ENCODE measurements around the gene SEZ6L2.
A peak's percentile ranks its signal among the peaks of the same experiment; 100 is the strongest.
"Not testable (repeated sequence)": the region's sequence is repeated elsewhere in the genome, so short reads cannot be mapped to it uniquely, and the experiment has no call there.

Gene SEZ6L2

GRCh38 chr16:29899516-29900101, at the start of gene SEZ6L2:
TSS of gene SEZ6L2 (minus strand) at chr16:29899550. CDS start at chr16:29899019, 531 bp downstream.
- no peak for DNase-seq

- DNase-seq: no peak
These were observed 48.5 kb upstream of the SEZ6L2 start for GRCh38 chr16:29947897-29948296.

DNA sequence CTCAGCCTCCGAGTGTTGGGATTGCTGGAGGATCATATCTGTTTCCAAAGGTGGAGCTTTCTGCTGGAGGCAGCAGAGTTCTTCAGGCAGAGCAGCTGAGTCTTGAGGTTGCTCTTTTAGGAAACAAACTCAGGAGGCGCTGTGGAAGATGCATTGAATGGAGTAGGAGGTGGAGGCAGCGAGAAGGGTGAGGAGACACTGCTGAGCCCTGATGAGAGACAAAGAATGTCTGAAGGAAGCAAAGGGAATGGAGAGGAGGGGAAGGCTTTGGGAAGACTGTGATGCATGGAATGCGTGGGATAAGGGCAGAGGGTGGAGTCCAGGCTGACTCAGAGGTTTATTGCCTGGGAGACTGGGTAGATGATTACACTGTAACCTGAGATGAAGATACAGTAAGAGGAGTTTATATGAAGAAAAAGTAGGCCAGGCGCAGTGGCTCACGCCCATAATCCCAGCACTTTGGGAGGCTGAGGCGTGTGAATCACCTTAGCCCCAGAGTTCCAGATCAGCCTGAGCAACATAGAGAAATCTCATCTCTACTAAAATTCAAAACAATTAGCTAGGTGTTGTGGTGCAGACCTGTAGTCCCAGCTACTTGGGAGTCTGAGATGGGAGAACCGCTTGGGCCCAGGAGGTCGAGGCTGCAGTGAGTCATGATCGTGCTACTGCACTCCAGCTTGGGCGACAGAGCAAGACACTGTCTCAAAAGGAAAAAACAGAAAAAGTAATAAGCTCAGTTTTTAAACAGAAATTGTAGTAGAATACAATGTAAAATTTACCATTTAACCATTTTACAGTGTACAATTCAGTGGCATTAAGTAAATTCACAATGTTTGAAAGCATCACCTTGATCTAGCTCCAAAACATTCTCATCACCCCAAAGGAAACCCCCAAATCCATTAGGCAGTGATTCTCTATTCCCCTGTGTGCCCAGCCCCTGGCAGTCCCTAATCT, 44.8 kb upstream of the SEZ6L2 start:
- DNase-seq: no peak

DNA sequence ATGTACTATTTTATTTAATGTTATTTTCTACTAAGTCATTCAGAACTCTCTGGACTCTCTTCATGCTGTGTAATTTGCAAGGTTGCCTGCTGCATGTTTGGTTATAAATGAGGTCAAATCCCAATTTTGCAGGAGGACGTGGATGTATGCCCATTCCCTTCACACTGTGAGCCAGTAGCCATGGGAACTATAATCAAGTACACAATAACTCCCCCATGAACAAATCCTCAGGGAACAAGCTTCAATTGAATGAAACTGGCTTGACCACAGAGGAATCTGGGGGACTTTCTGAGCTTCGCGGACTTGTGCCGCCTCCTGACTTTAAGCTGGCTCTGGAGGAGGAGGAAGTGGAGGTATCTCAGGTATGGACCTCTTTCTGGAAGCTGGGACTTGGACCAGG, 41.3 kb upstream of the SEZ6L2 start:
- no peak for DNase-seq

DNA sequence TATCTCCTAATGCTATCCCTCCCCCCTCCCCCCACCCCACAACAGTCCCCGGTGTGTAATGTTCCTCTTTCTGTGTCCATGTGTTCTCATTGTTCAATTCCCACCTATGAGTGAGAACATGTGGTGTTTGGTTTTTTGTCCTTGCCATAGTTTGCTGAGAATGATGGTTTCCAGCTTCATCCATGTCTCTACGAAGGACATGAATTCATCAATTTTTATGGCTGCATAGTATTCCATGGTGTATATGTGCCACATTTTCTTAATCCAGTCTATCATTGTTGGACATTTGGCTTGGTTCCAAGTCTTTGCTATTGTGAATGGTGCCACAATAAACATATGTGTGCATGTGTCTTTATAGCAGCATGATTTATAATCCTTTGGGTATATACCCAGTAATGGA, 32.4 kb upstream of the SEZ6L2 start:
- not testable (repeated sequence) for DNase-seq

DNA sequence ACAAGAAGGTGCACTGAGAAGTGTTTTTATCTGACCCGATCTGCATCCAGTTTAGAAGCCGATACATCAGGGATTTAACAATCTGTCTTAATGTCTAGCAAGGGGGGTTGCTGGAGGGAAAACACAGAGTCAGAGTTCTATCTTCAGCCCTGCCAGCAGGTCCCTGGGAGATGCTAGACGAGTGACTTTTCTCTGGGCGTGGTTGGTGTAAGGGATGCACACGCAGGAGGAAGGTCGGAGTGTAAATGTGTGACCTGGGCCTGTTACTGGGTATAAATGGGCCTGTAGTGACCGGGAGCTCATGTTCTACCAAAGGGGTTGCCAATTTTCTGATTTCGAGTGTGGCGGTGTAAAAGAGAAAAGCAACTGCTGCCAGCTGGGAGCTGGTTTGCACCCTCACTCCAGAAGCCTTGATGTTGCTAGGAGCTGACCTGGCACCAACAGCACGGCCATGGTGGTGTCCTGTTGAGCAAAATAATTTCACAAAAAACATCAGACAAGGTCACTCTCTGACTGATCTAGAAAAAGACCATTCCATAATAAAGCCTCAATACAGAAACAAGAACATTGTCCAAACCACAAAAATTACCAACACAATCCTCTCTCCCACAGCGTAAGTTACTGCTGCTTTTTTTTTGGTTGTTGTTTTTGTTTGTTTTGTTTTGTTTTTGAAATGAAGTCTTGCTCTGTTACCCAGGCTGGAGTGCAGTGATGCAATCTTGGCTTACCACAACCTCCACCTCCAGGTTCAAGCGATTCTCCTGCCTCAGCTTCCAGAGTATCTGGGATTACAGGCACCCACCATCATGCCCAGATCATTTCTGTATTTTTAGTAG, 27.9 kb upstream of the SEZ6L2 start:
- no peak for DNase-seq

- DNase-seq: no peak
These were observed 27.3 kb upstream of the SEZ6L2 start for GRCh38 chr16:29926711-29927052.

DNA sequence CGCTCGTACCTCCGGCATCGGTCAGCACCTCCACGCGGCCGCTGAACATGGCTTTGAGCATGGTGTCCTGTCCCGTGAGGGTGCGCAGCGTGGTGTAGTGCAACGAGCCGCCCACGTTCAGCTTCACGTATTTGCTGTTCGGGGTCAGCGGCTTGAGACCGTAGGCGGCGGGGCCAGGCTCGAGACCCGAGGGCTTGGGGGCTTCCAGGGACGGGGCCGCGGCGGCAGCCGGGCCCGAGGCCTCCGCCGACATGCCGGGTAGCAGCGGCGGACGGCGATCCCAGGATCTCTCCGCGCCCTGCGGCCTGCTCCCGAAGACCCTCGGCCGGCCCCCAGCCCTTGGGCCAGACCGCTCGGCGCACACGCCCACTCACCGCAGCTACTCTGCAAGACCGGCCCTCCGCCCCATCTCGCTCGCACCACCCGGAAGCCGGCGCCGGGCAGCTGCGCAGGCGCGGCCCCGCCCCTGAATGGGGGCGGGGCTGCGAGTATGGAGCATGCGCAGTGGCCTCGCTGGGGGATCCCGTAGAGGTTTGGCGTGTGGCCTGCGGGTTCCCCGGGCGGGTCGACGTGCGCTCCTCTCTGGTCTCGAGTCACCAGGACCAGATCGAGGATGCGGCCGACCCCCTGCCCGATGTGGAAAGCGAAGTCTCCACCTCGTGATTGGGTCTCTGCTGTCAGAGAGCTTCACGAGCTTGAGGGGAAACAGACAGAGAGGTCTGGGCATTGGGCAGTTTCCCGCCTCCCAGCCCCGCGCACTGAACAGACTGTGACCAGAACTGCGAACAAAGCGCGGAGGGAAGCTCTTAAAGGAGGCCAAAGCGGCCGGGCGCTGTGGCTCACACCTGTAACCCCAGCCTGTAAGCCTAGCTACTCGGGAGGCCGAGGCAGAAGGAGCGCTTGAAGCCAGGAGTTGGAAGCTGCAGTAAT, 26.7 kb upstream of the SEZ6L2 start, which contains the start of gene KCTD13:
TSS of gene KCTD13 (minus strand) at position 446 of the 930 bp plus-strand sequence. CDS start at position 253, 193 bp downstream.
- DNase-seq: peak; percentile 94

GRCh38 chr16:29925105-29925756, 25.9 kb upstream of the SEZ6L2 start:
- DNase-seq: no peak

- DNase-seq: no peak
These were observed 23.7 kb upstream of the SEZ6L2 start for GRCh38 chr16:29922986-29923501.

GRCh38 chr16:29922326-29922725, 23.0 kb upstream of the SEZ6L2 start:
- DNase-seq: no peak

DNA sequence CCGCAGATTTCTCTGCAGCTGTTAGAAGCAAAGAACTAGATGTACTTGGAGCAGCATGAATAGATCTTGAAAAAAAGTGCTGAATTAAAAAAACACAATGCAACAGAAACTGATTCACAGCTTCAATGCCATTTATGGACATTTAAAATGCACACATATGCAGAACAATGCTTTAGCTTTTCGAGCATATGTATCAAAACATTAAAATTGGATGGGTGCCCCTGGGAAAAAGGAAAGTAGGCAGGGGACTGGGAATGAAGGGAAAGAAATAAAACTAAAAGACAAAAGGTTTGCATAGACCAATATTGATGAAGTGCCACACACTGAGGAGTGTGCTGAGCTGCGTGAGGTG, 21.7 kb upstream of the SEZ6L2 start:
- no peak for DNase-seq

GRCh38 chr16:29920288-29921033, 21.1 kb upstream of the SEZ6L2 start:
- DNase-seq: no peak

- no peak for DNase-seq
These were observed 17.6 kb upstream of the SEZ6L2 start for GRCh38 chr16:29916979-29917378.

GRCh38 chr16:29915590-29916247, 16.4 kb upstream of the SEZ6L2 start:
- DNase-seq: no peak

DNA sequence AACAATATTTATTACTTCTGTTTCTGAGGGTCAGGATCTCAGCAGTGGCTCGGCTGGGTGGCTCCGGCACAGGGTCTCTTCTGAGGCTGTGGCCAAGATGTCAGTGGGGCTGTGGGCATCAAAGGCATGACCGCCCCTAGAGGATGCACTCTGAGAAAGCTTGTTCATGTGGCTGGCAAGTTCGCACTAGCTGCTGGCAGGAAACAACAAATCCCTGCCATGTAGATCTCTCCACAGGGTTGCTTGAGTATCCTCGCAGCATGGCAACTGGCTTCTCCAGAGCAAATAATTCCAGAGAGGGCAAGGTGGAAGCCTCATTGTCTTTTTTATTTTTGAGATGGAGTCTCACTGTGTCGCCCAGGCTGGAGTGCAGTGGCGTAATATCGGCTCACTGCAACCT, 14.2 kb upstream of the SEZ6L2 start:
- DNase-seq: no peak

- DNase-seq: no peak
These were observed 12.7 kb upstream of the SEZ6L2 start for GRCh38 chr16:29912087-29912486.

- DNase-seq: no peak
These were observed 12.3 kb upstream of the SEZ6L2 start for GRCh38 chr16:29911676-29912010.

DNA sequence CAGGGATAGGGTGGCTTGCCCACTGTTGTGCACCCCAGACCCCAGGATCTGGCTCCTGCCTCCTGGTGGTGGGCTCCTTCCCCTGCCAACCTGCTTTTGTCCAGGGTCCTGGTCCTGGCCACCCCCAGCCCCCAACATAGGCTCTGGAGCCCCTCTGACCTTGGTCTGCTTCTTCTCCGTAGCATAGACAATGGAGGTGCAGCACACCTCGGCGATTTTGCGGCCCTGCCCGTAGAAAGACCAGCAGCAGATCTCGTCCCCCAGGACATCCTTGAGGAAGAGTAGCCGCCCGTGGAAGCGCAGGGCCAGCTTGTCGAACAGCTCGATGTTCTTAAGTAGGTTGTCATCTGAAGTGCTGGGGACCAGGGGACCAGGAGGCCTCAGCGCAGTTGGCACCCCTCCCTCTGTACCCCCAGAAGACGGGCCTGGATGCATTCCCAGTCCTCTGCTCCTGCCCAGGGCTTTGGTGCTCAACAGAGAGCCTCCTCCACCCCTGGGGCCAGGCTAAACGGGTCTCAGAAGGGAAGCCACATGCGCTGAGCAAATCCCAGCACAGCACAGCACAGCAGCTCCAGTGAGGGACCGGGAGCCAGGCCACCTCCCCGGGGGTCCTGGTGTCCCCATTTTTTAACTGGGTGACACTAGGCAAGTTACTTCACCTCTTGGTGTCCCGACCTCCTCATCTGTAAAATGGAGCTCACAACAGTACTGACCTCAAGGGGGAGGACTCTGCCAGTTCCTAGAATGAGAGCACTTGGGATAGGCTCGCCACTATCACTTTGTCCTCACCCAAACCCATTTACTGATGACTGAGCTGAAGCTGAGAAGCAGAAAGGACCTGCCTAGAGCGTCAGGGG, 11.7 kb upstream of the SEZ6L2 start:
- no peak for DNase-seq

All from CD4-positive, alpha-beta T cell treated with Interleukin-10 for 1 hour (primary cell).